ENCODE data around the gene MSANTD2. TPM values are rescaled to one million over a fixed set of nuclear protein-coding genes. Genes with fewer than 3 reads are reported as not detected.

Gene MSANTD2
- total RNA-seq, 1 donor from 2014 or later = 10.4 TPM

GRCh38 chr11:124831897-124832296, 31.7 kb upstream of the MSANTD2 start:
- Mint-ChIP-seq H3K27me3 (ENCODE audit: low read depth) (peaks cover 21% of the 10 kb centered on the region), H3K4me3 (ENCODE audit: unreplicated experiment) (no peak overlapping the region), H3K27ac (ENCODE audit: unreplicated experiment) (no peak overlapping the region), H3K36me3 (ENCODE audit: low read depth) (no peaks in the 10 kb centered on the region), H3K9me3 (ENCODE audit: low read depth) (no peaks in the 10 kb centered on the region), H3K4me1 (ENCODE audit: low read depth) (peaks cover 5% of the 10 kb centered on the region)
- no peak for TF ChIP-seq CTCF (IDR thresholded peaks at IDR 0.05)
- no peak for DNase-seq (ENCODE audit: low spot score)

- H3K4me1 Mint-ChIP-seq (ENCODE audit: low read depth) = no peaks in the 10 kb centered on the region
- H3K9me3 Mint-ChIP-seq (ENCODE audit: low read depth) = no peaks in the 10 kb centered on the region
- no peak overlapping the region for H3K27ac Mint-ChIP-seq (ENCODE audit: unreplicated experiment)
- no peaks in the 10 kb centered on the region for H3K36me3 Mint-ChIP-seq (ENCODE audit: low read depth)
- no peak overlapping the region for H3K4me3 Mint-ChIP-seq (ENCODE audit: unreplicated experiment)
- TF ChIP-seq CTCF (IDR thresholded peaks at IDR 0.05) = no peak
- DNase-seq (ENCODE audit: low spot score) = no peak
- H3K27me3 Mint-ChIP-seq (ENCODE audit: low read depth) = peaks cover 21% of the 10 kb centered on the region
Measured at GRCh38 chr11:124830749-124831148, 30.5 kb upstream of the MSANTD2 start.

GRCh38 chr11:124829986-124830385, 29.8 kb upstream of the MSANTD2 start:
- Mint-ChIP-seq H3K27ac (ENCODE audit: unreplicated experiment) (no peak overlapping the region), H3K4me3 (ENCODE audit: unreplicated experiment) (no peak overlapping the region), H3K27me3 (ENCODE audit: low read depth) (peaks cover 21% of the 10 kb centered on the region), H3K4me1 (ENCODE audit: low read depth) (no peaks in the 10 kb centered on the region), H3K9me3 (ENCODE audit: low read depth) (no peaks in the 10 kb centered on the region), H3K36me3 (ENCODE audit: low read depth) (no peaks in the 10 kb centered on the region)
- no peak for DNase-seq (ENCODE audit: low spot score)
- TF ChIP-seq CTCF (IDR thresholded peaks at IDR 0.05) = no peak

- Mint-ChIP-seq H3K27me3 (ENCODE audit: low read depth) (peaks cover 26% of the 10 kb centered on the region), H3K9me3 (ENCODE audit: low read depth) (peaks cover 2% of the 10 kb centered on the region), H3K4me1 (ENCODE audit: low read depth) (no peaks in the 10 kb centered on the region), H3K4me3 (ENCODE audit: unreplicated experiment) (no peak overlapping the region), H3K36me3 (ENCODE audit: low read depth) (no peaks in the 10 kb centered on the region), H3K27ac (ENCODE audit: unreplicated experiment) (no peak overlapping the region)
- no peak for DNase-seq (ENCODE audit: low spot score)
- TF ChIP-seq CTCF (IDR thresholded peaks at IDR 0.05) = no peak
Measured at GRCh38 chr11:124825876-124826275, 25.7 kb upstream of the MSANTD2 start.

GRCh38 chr11:124823512-124824376, 23.5 kb upstream of the MSANTD2 start:
- Mint-ChIP-seq H3K4me3 (ENCODE audit: unreplicated experiment) (no peak overlapping the region), H3K27me3 (ENCODE audit: low read depth) (peaks cover 29% of the 10 kb centered on the region), H3K27ac (ENCODE audit: unreplicated experiment) (no peak overlapping the region), H3K9me3 (ENCODE audit: low read depth) (peaks cover 2% of the 10 kb centered on the region), H3K36me3 (ENCODE audit: low read depth) (no peaks in the 10 kb centered on the region), H3K4me1 (ENCODE audit: low read depth) (no peaks in the 10 kb centered on the region)
- TF ChIP-seq CTCF (IDR thresholded peaks at IDR 0.05) = no peak
- no peak for DNase-seq (ENCODE audit: low spot score)

Data from chondrocyte (in vitro differentiated cells).